ENCODE data around the gene C1QTNF7.

The C1QTNF7 gene

DNA sequence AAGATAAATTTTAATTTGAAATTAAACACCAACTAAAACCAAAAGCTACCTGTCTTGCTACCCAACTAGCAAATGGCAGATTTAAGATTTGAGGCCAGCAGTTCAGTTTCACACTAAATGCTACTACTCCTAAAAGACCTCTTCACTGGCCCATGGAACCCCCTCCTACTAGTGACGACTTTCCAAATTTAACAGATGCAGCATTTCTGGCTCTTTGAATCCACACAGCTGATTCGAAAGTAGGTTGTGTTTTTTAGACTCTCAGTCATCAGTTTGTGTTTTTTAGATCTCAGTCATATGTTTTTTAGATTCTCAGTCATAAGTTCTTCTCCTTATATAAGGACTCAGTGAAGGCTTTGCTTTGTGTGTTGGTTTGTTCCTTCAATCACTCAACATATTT lies 30.8 kb downstream of the C1QTNF7 start:
- DNase-seq (ENCODE audit: low read depth), result no peak

DNA sequence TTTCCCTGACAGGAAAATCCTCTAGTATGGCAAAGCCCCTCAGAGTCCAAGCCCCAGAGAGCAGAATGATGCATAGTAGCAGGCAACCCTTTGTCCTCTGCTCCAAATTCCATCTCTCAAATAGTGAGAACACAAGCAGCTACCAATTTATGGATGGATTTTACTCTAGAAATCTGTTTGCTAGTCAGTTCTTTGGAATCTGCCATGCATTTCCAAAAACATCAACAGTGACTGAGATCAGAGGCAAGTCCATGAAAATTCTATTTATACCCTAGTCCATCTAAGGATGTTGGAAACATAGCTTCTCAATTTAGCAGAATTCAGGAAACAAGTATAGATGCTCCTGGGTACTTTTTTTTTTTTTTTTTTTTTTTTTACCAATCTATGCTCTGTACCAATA lies 31.9 kb downstream of the C1QTNF7 start:
- DNase-seq (ENCODE audit: low read depth), result no peak

GRCh38 chr4:15466596-15466995 lies 38.8 kb downstream of the C1QTNF7 start:
- DNase-seq (ENCODE audit: low read depth), result no peak

GRCh38 chr4:15469402-15470127 lies 41.7 kb downstream of the C1QTNF7 start, which contains the start of gene CC2D2A:
Gene CC2D2A, plus strand, starts transcription at chr4:15469882. Its CDS starts 6,051 bp downstream, at chr4:15475933.
- no peak for DNase-seq (ENCODE audit: low read depth)

DNA sequence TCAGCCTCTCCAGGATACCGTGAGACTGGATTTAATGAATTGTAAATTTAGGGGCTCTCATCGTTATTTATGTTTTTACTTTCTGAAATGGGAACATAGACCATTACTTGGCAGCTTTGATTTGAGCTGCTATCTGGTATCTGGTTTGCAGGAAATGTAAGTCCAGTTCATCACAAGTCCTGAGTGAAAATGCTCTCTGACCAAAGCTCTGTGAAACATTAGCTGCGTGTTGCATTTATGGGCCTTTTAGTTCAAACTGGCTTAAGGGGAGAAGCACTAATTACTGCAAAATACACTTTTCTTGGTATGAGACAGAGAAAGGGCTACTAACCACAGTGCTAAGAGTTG lies 42.3 kb downstream of the C1QTNF7 start:
- DNase-seq (ENCODE audit: low read depth), result no peak

- no peak for DNase-seq (ENCODE audit: low read depth)
These were observed 48.6 kb downstream of the C1QTNF7 start for GRCh38 chr4:15476396-15476795.

DNA sequence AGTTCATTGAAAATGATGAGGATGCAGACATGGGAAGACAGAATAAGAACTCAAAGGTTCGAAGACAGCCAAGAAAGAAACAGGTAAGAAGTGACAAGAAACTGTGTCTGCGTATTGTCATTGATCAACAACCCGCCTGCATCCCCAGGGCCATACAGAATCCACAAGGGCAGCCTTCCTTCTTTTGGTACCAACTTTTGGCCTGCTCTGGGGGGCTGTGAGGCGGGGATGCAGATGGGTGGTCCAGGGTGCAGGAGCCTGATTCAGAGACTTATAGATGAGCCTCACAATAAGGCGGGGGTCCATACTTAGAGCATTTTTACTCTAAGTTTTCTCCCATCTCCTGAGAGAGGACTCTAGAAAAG lies 50.9 kb downstream of the C1QTNF7 start:
- no peak for DNase-seq (ENCODE audit: low read depth)

DNA sequence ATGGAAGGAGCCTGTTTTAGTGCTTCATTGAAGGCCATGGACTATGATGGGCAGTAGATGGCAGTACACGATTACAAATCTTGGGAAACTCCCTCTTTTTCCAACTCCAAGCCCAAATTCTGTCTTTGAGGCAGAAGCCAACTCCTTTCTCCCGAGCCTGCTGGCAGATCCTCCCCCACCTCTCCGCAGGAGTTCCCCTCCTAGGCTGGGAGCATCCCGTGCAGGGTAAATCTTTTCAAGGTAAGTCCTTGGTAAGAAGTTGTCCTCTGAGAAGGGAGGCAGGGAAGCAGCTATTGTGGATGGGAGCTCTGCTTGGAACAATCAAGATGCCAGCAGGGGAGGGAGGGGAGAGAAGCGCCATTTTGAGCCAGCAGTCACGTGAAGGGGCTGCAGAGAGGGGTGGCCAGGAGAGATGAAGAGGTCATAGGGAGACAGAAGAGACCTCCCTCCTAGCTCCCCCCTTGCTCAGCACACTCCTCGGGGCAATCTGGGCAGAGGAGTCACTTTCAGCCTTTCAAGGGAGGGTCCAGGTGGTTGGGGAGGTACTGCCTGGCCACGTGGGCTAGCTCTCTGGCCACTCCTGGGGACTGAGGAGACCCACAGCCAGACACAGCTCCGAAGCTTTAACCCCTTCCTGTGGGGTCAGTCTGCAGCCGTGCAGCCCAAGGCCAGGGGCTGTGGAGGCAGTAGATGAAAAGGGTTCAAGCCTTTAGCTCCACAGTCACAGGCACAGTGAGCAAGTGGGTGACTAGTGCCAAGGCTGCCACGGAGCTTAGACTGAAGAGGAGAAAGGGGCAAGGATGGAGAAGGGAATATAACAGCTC lies 51.5 kb downstream of the C1QTNF7 start:
- DNase-seq (ENCODE audit: low read depth), result no peak

DNA sequence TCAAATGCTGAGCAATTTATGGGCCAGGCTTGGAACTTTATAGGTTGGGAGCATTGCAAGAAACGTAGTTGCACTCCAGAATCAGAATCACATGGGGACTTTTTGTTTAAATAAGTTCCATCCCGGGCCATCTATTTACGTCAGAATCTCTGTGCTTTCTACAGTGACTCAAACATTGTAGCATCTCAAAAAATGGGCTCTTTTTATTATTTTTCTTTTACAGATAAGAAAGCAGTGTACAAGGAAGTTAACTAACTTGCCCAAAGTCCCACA lies 52.0 kb downstream of the C1QTNF7 start:
- DNase-seq (ENCODE audit: low read depth), result no peak

GRCh38 chr4:15481961-15482745 lies 54.3 kb downstream of the C1QTNF7 start:
- DNase-seq (ENCODE audit: low read depth), result no peak

DNA sequence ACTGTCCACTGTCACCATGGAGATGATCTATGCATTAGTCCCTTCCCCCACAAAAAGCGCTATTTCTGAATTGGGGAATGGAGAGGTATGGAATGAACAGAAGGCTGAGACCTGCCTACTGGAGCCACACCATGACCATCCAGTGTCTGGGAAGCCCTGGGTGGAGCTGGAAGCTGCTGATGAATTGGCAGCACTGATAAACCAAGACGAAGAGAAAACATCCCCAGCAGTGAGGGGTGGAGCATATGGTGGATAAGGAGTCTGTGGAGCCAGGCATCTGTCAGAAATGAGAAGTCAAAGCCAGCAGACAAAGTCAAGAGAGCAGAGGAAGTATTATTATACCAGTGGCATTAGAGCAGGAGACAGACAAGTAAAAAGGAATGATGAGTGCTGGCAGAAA lies 55.0 kb downstream of the C1QTNF7 start:
- no peak for DNase-seq (ENCODE audit: low read depth)

DNA sequence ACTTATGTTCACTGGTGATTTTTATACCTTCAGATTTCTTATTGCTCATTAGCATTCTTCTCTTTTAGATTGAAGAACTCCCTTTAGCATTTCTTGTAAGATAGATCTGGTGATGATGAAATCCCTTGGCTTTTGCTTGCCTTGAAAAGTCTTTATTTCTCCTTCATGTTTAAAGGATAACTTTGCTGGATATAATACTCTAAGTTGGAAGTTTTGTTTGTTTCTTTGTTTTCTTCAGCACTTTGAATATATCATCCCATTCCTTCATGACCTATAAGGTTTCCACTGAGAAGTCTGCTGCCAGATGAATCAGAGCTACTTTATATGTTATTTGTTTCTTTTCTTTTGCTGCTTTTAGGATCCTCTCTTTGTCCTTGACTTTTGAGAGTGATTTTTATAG lies 60.3 kb downstream of the C1QTNF7 start:
- DNase-seq (ENCODE audit: low read depth), result no peak

- no peak for DNase-seq (ENCODE audit: low read depth)
These were observed 61.0 kb downstream of the C1QTNF7 start for GRCh38 chr4:15488658-15489470.

- no peak for DNase-seq (ENCODE audit: low read depth)
These were observed 61.7 kb downstream of the C1QTNF7 start for GRCh38 chr4:15489551-15489950.

GRCh38 chr4:15493411-15493810 lies 65.6 kb downstream of the C1QTNF7 start:
- no peak for DNase-seq (ENCODE audit: low read depth)

DNA sequence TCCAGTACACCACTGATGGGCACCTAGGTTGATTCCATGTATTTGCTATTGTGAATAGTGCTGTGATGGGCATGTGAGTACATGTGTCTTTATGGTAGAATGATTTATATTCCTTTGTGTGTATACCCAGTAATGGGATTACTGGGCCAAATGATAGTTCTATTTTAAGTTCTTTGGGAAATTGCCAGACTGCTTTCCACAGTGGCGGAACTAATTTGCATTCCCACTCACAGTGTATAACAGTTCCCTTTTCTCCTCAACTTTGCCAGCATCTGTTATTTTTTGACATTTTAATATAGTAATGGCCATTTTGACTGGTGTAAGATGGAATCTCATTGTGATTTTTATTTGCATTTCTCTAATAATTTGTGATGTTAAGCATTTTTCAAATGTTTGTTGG lies 67.8 kb downstream of the C1QTNF7 start:
- no peak for DNase-seq (ENCODE audit: low read depth)

Data from activated T-cell treated with anti-CD3 and anti-CD28 coated beads for 48 hours (primary cell).